Endothelial cell of umbilical vein (primary cell): ENCODE data around the gene MAFF.

ENCODE experiments used
- EZH2 ChIP-seq: IDR thresholded peaks from 2 replicates; pipeline ENCODE4 v1.6.1; 2012; ENCODE audit warnings: borderline replicate concordance, low read depth, mild to moderate bottlenecking, moderate library complexity, low read length, inconsistent platforms; ENCODE audit not compliant: severe bottlenecking
- FOS ChIP-seq: IDR thresholded peaks from 2 replicates; pipeline ENCODE4 v1.6.1; 2011; ENCODE audit warnings: mild to moderate bottlenecking, low read length, moderate library complexity, borderline replicate concordance; ENCODE audit not compliant: insufficient read depth
- GATA2 ChIP-seq: IDR thresholded peaks from 2 replicates; pipeline ENCODE4 v1.7.0; 2011; ENCODE audit warnings: low read depth, mild to moderate bottlenecking, moderate library complexity, mixed read lengths, low read length; ENCODE audit not compliant: insufficient read length, insufficient read depth
- POLR2A ChIP-seq: IDR thresholded peaks from 2 replicates; pipeline ENCODE4 v1.6.1; 2012; ENCODE audit warnings: low read depth, mild to moderate bottlenecking, control low read depth, low read length
- POLR2AphosphoS5 ChIP-seq: IDR thresholded peaks from 2 replicates; pipeline ENCODE4 v1.6.1; 2012; ENCODE audit warnings: low read depth, mild to moderate bottlenecking, control low read depth, low read length, moderate library complexity; ENCODE audit not compliant: insufficient read depth
- TF ChIP-seq, protein P1 (sequence below), 2 donors: IDR thresholded peaks; 1 replicate in 1 of 2; 2 replicates in 1 of 2; pipeline ENCODE4 v1.5.1; 2011; ENCODE audit warnings: low read length in 2 of 2, mild to moderate bottlenecking in 2 of 2, moderate library complexity in 2 of 2, control low read depth in 1 of 2, inconsistent platforms in 1 of 2, low read depth in 1 of 2; ENCODE audit not compliant: insufficient read depth in 1 of 2; ENCODE audit errors: extremely low read depth in 1 of 2
- TF ChIP-seq, protein P2 (sequence below): IDR thresholded peaks from 2 replicates; pipeline ENCODE4 v1.6.1; 2011; ENCODE audit not compliant: insufficient read depth, insufficient read length

DNA sequence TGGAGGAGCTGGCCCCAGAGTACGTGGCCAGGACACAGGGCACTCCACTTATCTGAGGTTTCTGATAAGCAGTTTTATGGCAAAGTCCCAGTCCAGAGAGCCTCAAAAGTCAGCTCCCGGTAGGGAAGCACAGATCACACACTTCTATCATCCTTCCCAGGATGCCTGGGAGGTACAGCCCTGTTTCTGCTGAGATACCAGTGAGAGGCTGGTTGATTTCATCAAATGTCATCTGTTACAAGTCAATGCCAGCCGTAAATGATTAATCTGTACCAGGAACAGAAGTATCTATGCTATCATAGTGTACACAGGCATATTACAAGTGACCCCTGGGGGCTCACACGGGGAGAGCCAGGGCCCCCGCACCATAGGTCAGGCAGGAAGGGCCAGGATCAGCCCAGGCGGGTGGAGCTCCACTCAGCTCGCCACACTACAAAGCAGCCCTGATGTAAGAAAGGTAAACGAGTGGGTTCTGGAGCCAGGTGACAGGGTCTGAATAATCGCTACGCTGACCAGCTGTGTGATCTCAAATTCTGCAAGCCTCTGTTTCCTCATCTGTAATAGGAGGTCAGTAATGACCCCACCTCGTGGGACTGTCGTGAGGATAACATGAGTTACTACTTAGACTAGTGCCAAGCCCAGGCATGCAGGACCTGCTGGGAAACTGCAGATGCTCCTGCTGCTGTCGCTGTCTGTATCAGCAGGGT is 37.8 kb upstream of the MAFF start:
- TF ChIP-seq, protein P1, sequence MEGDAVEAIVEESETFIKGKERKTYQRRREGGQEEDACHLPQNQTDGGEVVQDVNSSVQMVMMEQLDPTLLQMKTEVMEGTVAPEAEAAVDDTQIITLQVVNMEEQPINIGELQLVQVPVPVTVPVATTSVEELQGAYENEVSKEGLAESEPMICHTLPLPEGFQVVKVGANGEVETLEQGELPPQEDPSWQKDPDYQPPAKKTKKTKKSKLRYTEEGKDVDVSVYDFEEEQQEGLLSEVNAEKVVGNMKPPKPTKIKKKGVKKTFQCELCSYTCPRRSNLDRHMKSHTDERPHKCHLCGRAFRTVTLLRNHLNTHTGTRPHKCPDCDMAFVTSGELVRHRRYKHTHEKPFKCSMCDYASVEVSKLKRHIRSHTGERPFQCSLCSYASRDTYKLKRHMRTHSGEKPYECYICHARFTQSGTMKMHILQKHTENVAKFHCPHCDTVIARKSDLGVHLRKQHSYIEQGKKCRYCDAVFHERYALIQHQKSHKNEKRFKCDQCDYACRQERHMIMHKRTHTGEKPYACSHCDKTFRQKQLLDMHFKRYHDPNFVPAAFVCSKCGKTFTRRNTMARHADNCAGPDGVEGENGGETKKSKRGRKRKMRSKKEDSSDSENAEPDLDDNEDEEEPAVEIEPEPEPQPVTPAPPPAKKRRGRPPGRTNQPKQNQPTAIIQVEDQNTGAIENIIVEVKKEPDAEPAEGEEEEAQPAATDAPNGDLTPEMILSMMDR (IDR thresholded peaks at IDR 0.05; ENCODE audit: extremely low read depth in 1 of 2, insufficient read depth in 1 of 2, low read depth in 1 of 2, low read length in 2 of 2), result no peak
- TF ChIP-seq POLR2AphosphoS5 (no peak), POLR2A (no peak), EZH2 (no peak), FOS (no peak), GATA2 (no peak)
- TF ChIP-seq, protein P2, sequence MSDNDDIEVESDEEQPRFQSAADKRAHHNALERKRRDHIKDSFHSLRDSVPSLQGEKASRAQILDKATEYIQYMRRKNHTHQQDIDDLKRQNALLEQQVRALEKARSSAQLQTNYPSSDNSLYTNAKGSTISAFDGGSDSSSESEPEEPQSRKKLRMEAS, result no peak
